ENCODE measurements around the gene MFSD6L.
"Not testable (repeated sequence)": the region's sequence is repeated elsewhere in the genome, so short reads cannot be mapped to it uniquely, and the experiment has no call there.

Gene MFSD6L

GRCh38 chr17:8818047-8818446 is 18.9 kb upstream of the MFSD6L start:
- H3K4me3 ChIP-seq (replicated peaks in 1 of 2; ENCODE audit: low read depth in 2 of 2, low read length in 2 of 2) = no peak overlapping the region
- TF ChIP-seq CTCF (IDR thresholded peaks at IDR 0.05; ENCODE audit: low read depth, low read length) = no peak
- no peak for DNase-seq (ENCODE audit: low read depth in 2 of 2)

- no peak for TF ChIP-seq CTCF (IDR thresholded peaks at IDR 0.05; ENCODE audit: low read depth, low read length)
- H3K4me3 ChIP-seq (replicated peaks in 1 of 2; ENCODE audit: low read depth in 2 of 2, low read length in 2 of 2) = no peak overlapping the region
- DNase-seq (ENCODE audit: low read depth in 2 of 2) = peak in 1 of 2 donors; percentile 25
Measured at GRCh38 chr17:8806926-8807550, 7.9 kb upstream of the MFSD6L start.

GRCh38 chr17:8806253-8806925 is 7.2 kb upstream of the MFSD6L start:
- H3K4me3 ChIP-seq (replicated peaks in 1 of 2; ENCODE audit: low read depth in 2 of 2, low read length in 2 of 2) = no peak overlapping the region
- TF ChIP-seq CTCF (IDR thresholded peaks at IDR 0.05; ENCODE audit: low read depth, low read length) = no peak
- DNase-seq (ENCODE audit: low read depth in 2 of 2) = no peak

GRCh38 chr17:8805396-8805795 is 6.2 kb upstream of the MFSD6L start:
- H3K4me3 ChIP-seq (replicated peaks in 1 of 2; ENCODE audit: low read depth in 2 of 2, low read length in 2 of 2); DNase-seq (ENCODE audit: low read depth in 2 of 2): not testable (repeated sequence)

GRCh38 chr17:8803531-8804420 is 4.6 kb upstream of the MFSD6L start:
- no peak overlapping the region for H3K4me3 ChIP-seq (replicated peaks in 1 of 2; ENCODE audit: low read depth in 2 of 2, low read length in 2 of 2)
- no peak for TF ChIP-seq CTCF (IDR thresholded peaks at IDR 0.05; ENCODE audit: low read depth, low read length)
- DNase-seq (ENCODE audit: low read depth in 2 of 2) = no peak

GRCh38 chr17:8801135-8801840 is 2.1 kb upstream of the MFSD6L start:
- no peak for TF ChIP-seq CTCF (IDR thresholded peaks at IDR 0.05; ENCODE audit: low read depth, low read length)
- DNase-seq (ENCODE audit: low read depth in 2 of 2) = no peak
- no peak overlapping the region for H3K4me3 ChIP-seq (replicated peaks in 1 of 2; ENCODE audit: low read depth in 2 of 2, low read length in 2 of 2)
